Measurements from ENCODE around the gene ART3.
"Not testable (repeated sequence)": the region's sequence is repeated elsewhere in the genome, so short reads cannot be mapped to it uniquely, and the experiment has no call there.

The ART3 gene, protein sequence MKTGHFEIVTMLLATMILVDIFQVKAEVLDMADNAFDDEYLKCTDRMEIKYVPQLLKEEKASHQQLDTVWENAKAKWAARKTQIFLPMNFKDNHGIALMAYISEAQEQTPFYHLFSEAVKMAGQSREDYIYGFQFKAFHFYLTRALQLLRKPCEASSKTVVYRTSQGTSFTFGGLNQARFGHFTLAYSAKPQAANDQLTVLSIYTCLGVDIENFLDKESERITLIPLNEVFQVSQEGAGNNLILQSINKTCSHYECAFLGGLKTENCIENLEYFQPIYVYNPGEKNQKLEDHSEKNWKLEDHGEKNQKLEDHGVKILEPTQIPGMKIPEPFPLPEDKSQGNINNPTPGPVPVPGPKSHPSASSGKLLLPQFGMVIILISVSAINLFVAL

DNA sequence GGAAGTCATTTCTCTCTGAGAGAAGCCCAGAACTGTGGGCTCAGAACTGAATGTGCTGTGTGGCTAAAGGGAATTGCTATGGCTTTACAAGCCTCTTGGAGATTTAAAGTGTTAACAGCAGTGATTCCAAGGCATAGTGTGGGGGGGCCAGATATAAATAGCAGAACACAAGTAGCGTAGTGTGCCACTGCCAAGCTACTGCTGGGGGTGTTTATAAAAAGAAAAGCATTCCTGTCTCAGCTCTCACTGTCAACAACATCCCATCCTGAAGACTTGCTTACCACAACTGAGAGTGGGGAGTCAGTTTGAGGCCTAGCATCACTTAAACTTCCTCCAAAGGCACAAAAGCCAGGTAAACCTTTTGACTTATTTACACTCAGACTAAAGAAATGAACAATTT, at the start of gene ART3:
TSS of gene ART3 (plus strand) at position 242 of the 400 bp plus-strand sequence. CDS start 1,181 bp downstream, outside the sequence.
- no peak for DNase-seq

DNA sequence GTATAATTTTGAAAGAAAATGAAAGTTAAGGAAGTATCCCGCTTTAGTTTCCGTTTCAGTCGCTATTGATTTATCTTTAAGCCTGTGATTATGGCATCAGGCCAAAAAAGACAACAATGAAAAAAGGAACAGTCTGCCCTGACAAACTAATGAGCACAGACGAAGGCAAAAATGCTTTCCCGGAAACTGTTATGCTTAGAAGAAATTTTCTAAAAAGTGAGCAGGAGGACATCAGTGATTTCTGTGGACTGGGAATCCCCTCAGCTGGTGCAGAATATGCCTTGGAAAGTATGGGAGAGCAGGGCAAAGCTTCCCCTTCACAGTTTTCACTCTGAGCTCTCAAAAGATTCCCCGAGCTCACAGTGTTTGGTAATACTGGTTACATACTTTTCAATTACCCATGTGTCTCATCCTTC, 46.2 kb upstream of the ART3 start:
- no peak for DNase-seq

DNA sequence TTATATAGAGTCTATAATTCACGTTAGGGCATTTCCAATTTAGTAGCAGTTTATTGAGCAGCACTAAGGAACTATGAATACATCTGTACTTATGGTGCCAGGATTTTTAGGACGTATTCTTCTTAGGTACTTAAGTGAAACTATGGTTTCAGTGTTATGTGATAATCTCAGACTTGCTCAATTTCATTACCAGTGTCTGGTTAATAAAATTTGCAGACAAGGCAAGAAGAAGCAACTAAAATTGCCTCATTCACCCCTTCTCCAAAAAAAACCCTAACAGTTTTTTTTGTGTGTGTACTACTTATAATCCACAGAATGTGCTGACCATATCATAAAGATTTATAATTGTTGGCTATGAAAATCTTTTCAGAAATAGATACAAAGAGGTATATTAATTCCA, 45.2 kb upstream of the ART3 start:
- DNase-seq = no peak

DNA sequence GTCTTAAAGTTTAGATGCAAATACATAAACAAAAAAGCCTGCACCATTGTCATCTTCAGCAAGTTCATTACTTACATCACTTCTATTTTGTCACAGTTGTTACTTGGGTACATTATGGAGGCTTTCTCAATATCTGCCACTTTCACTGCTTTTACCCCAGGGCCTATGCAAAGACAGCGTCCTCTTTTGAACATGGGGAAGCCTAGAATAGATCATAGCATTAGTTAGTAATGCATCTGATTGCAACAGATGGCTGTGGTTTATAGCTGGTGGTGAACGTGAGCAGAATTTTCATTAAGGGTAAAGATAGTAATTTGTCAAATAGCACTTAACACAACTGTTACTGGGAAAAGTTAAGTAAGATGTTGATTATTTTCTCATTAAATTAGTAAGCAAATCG, 39.4 kb upstream of the ART3 start:
- DNase-seq = no peak

DNA sequence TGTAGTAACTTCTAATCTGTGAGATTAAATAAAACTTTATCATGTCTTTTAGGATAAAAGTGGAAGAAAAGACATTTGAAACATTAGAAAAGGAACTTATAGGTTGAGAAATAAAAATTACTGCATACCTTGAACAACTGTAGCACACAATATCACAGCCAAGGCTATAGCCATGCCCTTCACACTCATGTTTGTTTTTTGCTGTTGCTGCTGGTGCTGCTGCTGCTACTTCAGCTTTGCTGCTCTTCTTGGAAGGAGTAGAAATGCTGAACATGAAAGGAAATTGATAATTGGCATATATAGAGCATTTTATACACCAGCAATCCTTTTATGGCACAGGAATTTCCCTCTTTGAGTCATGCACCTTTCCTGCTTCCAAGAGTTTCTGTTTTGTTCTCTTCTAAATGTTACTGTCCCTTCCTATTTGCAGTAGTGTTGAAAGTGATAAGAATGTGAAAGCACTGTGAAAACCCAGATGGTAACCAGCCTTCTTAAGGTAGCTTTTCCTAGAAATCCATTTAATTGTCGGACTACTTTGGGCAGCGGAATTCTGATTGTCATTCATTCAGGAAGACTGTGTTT, 38.6 kb upstream of the ART3 start, which contains the start of gene CXCL11:
TSS of gene CXCL11 (minus strand) at position 272 of the 582 bp plus-strand sequence. CDS start at position 189, 83 bp downstream.
- no peak for DNase-seq

DNA sequence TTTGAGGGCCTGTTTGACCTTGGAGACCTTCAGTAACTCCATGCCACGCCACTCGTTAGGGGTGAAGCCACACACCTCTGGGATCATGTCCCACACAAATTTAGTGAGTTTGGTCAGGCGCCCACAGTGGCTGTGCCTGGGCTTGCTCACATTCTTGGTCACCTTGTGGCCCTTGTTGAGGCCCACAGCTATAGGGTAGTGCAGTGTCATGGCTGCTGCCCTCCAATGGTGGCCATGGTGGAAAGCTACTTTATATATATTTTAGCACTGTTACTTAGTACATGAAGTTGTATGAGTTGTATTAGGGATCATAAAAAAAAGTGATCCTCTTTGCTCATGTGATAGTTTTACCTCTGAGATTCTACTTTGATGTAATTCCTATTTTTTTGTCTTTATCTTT, 37.7 kb upstream of the ART3 start:
- DNase-seq = no peak

DNA sequence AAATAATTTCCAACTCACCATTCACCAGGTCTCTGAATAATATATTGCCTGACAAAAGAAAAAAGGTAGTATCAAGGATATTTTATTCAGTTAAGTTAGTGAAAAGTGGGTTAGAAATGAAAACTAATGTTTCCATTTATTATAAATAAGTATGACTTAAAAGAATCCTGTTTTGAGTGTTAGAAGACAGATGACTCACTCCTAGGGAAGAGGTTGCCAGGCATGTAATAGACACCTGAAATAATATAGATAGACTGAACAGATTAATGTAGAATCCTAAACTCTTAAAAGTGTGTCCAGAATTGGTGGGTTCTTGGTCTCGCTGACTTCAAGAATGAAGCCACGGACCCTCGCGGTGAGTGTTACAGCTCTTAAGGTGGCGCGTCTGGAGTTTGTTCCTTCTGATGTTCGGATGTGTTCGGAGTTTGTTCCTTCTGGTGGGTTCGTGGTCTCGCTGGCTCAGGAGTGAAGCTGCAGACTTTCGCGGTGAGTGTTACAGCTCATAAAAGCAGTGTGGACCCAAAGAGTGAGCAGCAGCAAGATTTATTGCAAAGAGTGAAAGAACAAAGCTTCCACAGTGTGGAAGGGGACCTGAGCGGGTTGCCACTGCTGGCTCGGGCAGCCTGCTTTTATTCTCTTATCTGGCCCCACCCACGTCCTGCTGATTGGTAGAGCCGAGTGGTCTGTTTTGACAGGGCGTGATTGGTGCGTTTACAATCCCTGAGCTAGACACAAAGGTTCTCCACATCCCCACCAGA, 32.1 kb upstream of the ART3 start:
- DNase-seq = not testable (repeated sequence)

DNA sequence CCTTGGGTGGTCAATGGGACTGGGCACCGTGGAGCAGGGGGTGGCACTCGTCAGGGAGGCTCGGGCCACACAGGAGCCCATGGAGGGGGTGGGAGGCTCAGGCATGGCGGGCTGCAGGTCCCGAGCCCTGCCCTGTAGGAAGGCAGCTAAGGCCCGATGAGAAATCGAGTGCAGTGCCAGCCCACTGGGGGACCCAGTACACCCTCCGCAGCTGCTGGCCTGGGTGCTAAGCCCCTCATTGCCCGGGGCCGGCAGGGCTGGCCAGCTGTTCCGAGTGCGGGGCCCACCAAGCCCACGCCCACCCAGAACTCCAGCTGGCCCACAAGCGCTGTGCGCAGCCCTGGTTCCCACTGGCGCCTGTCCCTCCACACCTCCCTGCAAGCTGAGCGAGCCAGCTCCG, 31.2 kb upstream of the ART3 start:
- not testable (repeated sequence) for DNase-seq

DNA sequence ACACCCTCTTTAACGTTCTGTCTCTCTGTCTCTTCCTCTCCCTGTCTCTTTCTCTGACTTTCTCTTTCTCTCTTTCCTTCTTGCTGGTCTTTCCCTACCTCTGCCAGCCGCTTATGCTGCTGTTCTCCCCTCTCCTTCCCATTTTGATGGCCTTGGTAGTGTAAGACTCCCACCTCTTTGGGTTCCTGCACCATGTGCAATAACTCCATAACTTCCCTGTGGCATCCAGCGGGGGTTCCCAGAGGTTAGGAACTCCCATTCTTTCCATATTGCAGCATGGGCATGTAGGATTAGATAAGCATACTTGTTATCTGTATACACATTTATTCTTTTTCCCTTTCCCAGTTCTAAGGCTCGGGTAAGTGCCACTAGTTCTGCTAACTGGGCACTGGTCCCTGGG, 29.8 kb upstream of the ART3 start:
- not testable (repeated sequence) for DNase-seq

DNA sequence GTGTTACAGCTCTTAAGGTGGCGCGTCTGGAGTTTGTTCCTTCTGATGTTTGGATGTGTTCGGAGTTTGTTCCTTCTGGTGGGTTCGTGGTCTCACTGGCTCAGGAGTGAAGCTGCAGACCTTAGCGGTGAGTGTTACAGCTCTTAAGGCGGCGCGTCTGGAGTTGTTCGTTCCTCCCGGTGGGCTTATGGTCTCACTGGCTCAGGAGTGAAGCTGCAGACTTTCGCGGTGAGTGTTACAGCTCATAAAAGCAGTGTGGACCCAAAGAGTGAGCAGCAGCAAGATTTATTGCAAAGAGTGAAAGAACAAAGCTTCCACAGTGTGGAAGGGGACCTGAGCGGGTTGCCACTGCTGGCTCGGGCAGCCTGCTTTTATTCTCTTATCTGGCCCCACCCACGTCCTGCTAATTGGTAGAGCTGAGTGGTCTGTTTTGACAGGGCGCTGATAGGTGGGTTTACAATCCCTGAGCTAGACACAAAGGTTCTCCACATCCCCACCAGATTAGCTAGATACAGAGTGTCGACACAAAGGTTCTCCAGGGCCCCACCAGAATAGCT, 24.6 kb upstream of the ART3 start:
- not testable (repeated sequence) for DNase-seq

DNA sequence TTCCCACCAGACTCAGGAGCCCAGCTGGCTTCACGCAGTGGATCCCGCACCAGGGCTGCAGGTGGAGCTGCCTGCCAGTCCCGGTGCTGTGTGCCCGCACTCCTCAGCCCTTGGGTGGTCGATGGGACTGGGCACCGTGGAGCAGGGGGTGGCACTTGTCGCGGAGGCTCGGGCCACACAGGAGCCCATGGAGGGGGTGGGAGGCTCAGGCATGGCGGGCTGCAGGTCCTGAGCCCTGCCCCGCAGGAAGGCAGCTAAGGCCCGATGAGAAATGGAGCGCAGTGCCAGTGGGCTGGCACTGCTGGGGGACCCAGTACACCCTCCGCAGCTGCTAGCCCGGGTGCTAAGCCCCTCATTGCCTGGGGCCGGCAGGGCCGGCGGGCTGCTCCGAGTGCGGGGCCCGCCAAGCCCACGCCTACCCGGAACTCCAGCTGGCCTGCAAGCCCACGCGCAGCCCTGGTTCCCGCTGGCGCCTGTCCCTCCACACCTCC, 23.9 kb upstream of the ART3 start:
- not testable (repeated sequence) for DNase-seq

DNA sequence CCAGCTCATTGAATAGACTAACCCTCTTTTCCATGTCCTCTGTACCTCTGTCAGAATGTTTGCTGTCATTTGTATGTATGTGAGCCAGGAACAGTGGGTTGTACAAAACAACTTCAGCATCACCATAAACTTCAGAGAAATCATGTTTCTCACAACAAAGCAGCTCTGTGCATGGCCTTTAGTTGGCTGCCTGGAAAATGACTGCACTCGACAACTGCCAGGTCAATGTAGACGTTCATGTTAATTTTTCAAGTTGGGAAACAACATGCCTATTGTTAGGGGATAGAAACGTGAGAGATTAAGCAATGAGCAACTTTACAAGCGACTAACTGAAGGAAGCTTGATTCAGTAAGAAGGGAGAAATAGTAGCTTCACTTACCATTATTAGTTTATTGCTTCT, 20.8 kb upstream of the ART3 start:
- DNase-seq = no peak

DNA sequence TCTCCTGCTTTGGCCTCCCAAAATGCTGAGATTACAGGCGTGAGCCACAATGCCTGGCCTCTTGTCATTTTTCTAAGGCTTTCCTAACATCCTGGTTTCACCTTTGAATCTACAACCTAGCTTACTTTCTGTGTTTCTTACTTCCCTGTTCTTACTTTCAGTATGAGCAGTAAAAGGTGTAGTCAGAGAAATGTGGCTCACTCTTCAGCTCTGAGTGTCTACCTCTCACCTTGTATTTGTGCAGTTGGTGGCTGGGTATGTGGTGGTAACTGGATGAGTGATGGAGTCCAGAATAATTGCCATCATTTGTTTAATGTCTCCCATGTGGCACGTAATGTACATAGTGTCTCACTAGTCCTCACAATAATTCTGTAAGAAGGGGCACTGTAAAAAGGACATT, 19.5 kb upstream of the ART3 start:
- no peak for DNase-seq

DNA sequence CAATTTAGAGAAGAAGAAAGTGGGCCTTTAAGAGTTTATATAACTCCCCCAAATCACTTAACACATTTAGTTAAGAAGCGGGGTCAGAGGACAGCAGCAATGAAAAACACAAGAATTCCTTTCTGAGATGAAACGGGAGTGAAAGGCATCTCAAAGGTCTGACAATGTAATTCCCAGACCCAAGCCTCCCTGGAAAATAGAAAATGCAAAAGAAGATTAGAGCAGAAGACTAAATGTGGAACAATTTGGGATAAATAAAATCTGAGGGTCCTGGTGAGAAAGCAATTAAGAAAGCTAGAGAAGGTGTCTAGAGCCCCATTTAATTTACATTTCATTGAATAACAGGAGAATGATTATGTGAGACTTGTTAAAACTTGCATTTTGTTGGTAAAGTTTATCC, 19.1 kb upstream of the ART3 start:
- DNase-seq = no peak

DNA sequence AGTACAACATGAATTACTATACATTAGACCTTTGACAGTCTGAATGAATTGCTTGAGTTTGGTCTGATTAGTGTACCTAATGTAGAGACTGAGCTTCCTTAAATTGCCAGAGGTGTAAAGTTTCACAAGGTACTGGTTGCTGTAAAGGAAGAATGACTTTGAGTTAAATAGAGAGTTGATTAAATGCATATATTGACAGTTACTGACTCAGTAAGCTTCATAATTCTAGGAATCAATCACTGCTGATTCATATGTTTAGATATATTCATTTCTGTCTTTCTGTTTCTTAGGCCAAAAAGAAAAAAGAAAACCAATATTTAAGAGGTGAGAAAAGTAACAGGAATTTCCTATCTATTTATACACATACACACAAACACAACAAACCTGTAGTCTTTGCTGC, 16.2 kb upstream of the ART3 start:
- no peak for DNase-seq

DNA sequence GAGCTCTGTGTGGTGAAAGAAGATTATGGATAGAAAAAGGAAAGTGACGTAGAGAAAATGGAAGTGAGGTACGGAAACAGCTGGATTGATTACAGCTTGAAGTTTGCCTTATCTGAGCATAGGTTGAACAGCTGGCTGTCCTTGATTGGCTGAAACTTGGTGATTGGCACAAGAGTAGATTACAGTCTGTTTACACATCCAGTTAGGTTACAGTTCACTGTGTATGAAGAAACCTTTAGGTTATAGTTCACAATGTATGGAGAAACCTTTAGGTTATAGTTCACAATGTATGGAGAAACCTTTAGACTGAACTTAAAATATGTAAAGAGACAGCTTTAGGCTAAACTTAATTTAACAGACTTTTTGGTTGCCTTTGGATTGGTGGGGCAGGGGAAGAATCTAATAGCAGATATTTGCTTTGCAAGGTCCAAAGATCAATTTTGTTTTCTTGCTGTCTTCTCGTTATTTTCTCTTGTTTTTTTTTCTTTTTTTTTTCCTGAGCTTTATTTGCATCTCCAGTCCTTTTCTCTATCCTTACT, 15.6 kb upstream of the ART3 start:
- DNase-seq = no peak

DNA sequence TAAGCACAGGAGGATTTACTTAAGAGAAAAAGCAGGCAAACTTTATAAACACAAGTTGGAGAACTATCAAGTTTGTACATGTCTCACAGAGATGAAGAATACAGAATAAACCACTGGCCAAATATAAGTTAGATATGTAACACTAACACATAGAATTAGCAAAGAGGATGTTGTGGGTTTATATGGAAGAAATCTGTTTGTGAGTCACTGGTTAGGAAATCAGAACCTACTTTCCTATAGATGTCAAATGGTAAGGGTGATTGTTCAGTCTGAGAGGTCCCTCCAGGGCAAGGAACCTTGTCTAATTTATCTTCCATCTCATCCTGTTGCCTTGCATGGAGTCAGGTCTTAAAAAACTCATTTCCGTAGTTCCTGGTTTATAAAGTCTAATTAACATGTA, 14.8 kb upstream of the ART3 start:
- no peak for DNase-seq

DNA sequence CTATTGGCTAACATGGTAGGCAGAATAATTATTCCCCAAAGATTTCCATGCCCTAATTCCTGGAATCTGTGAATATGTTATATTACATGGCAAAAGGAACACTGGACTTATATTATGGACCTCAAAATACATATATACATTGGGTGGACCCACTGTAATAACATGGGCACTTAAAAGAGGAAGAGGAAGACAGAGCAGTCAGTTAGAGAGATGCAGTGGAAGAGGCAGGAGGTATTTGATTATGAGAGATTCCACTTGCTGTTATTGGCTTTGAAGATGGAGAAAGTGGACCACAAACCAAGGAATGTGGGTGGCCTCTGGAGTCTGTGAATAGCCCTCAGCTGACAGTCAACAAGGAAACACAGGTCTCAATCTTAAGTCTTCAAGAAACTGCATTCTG, 14.0 kb upstream of the ART3 start:
- no peak for DNase-seq

DNA sequence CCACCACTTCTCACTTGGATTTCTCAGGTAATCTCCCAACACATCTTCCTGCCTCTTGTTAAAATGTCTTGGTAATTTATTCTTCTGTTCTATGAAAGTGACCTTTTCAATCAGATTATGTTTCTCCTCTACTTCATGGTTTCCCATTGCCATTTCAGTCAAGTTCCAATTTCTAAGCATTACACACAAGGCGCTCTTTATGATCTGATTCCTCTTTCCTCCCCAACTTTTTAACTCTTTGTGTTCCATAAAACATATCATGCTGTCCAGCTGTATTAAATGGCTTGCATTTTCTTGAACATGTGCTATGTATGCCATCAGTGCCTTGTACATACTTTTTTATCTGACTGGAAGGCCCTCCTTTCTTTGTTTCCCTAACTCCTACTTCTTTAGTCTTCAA, 13.1 kb upstream of the ART3 start:
- DNase-seq = no peak

DNA sequence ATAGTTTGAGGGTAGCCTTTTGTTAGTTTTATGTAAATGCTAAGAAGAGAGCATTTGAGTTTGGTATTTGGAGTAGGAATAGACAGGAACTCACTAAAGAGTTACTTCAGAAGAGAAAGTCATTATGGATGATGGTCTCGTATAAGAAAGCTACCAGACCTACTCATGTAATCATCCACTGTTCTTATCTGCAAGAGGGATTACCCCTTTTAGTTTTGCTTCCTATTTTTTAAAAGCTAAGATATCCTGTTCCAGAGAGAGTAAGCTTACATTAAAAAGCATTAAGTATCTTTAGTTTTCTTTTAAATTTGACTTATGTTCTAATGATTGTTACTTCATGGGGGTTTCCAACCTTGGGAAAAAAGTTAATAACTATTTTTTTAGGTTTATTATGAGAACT, 12.5 kb upstream of the ART3 start:
- DNase-seq = no peak

DNA sequence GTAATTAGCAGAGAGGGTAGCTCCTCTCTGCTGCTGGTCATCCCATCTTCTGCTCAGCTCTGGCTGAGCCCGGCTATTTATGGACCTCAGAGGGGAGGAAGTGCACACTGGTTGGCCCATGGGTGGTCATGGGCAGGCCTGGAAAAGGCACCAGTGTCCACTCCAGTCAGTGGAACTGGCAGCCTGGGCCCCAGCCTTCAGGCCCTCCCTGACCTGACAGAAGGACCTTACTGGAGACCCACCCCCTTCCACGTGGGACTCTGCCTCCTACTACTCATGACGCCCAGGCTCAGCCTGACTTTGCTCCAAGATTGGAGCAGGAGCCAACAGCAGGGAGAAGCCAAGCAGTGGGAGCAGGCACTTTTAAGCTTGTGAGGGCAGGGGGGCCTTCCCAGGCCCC, 8.0 kb upstream of the ART3 start:
- DNase-seq = no peak

DNA sequence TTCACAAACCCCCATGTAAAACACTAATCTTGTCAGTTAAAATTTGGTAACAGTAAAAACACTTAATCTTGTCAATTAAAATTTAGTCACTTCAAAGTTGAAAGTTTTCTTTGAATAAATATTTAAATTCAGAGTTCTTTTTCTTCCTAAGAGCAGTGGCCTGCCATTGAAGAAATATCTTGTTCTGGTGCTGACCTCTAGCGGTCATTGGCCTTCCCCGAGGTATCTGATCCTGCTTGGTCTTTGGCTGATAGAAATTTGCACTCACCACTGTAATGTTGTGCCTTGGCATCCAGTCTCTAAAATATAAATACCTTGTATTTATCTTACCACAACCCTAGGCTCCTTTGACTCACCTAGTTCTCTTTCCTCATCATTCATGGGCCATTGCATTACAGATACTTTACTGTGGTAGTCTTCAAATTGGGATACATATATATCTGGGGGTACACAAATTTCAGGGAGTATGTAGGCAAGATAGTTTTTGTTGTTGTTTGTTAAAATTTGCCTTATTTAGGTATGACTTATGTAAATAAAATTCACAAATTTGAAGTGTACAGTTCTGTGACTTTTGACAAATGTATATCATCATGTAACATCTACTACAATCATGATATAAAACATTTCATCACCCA, 6.7 kb upstream of the ART3 start:
- DNase-seq = no peak

DNA sequence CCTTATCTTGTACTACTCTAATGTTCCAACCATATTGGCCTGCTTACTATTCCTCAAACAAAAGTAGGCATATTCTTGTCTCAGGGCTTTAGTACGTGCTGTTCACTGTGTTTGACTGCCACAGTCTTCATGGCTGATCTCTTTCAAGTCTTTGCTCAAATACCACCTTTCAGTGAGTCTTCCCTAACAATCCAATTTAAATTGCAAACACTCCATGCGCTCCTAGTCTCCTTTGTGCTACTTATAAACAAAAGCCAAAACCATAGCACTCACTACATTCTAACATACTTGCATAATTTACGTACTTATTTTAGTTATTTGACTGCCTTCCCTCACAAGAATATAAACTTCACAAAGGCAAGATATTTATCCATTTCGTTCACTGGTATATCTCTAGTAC, 1.7 kb upstream of the ART3 start:
- no peak for DNase-seq

All from NCI-H1436 treated with DMSO at 0.1 percent for 48 hours (cell line).